Measurements from ENCODE around the gene IQGAP3.

IQGAP3 gene

DNA sequence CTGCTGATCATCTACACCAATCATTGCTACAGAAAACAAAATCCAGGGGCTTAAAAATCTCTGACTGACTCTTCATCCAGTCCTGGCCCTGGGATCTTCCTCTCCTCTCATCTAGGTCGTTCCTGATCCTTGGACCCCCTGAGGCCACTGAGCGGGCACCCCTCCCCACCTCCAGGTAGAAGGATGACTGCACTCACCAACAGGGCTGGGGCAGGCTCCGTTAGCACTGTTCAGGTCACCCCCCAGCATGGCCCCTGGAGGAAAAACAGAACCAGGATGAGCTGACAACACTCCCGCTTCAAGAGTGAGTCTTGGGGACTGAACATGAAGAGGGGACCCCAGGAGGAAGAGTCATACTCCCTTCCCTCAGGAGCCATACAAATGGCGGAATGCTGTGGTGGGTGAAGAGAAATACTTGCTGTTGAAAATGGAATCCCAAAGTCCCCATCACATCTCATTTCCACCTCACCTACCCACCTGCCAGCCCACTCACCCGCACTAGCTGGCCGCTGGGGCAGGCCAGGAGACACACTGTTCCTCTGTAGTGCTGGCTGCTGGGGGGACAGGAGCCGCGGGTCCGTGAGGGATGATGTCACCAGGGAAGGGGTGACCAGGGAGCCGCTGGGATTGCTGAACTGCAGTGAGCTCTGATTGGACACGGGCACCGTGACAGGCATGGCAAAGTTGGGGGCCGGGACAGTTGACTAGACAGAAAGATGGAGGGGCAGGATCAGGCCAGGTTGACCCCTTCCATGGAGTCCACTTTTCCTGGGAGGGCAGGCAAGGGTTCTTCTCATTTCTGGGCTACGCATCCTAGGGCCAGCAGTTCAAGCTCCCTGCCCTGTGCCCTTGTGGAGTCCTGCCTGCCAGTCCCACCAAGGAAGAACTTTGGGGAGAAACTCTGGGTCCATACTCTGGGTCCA lies 93.0 kb downstream of the IQGAP3 start:
- DNase-seq = no peak

DNA sequence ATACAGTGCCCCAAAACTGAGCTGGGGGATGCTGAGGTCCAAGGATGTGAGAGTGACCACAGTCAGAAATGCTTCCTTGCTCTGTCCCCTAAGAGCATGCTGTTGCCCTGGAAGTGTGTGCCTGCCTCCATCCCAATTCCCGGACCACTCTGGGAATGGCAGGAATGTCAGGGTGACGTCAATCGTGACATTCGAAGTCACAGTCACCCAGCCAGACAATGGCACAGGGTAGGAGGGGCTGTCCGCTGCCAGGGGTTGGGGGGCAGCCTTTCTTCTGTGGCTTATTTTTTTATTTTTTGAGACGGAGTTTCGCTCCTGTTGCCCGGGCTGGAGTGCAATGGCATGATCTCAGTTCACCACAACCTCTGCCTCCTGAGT lies 94.1 kb downstream of the IQGAP3 start:
- no peak for DNase-seq

DNA sequence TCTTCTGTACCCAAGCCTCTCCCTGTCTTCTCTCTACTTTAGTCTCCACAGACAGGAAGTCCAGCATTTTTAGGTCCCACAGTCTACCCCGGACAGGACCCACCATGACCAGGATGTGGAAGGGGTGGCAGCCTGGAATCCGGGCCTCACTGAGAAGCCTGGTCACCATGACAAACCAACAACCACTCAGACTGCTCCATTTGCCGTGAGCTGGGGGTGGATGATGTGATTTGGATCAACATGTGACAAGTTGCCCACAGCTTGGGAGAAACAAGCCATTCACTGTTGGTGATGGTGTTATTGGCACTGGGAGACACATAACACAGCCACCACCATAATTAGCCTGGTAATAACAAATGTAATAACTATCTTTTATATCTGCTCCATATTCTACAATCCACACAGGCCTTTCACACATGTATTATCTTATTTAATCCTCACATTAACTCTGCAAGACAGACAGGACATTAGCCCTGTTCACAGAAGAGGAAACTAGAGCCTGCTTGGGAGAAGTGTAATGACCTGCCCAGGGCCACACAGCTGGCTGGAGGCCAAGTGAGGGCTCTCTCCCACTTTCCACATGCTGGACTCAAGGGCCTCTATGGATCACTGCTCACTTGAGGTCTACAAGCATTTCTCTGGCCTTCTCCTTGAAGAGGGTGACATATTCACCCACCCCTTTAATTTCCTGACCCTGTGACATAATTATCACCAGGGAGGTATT lies 94.7 kb downstream of the IQGAP3 start:
- no peak for DNase-seq

DNA sequence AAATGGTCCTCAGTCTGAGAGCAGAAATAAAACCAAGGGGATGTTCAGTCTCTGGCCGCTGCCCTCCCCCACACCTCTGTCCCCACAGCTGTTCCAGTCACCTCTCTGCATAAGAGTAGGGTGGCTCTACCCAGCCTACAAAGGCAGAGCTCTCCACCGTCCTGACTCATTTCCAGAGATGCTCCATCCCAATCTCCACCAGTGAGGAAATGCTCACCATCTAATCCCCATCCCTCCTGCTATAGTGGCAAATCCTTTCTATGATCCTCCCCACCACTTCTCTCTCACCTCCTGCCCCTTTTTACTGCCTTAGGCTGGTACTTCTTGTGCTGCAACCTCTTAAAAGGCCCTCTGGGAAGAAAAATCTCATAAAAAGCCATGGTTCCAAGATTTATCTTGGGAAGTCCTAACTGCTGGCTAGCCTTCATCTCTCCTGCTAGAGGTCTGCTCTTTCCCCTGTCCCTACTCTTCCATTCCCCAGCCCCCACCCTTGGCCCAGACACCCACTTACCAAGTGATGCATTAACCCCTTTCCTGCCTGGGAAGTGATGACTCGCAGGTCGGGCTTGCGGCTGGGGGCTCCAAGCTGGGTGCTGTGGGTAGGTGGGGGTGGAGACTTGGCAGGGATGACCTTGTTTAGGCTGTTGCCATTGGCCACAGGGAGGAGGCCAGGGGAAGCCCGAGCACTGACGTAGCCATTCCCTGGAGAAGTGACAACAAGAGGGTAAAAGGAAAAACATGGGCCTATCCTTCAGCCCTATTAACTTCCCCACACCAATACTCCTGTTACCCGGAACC lies 95.7 kb downstream of the IQGAP3 start:
- DNase-seq = peak; percentile 79

DNA sequence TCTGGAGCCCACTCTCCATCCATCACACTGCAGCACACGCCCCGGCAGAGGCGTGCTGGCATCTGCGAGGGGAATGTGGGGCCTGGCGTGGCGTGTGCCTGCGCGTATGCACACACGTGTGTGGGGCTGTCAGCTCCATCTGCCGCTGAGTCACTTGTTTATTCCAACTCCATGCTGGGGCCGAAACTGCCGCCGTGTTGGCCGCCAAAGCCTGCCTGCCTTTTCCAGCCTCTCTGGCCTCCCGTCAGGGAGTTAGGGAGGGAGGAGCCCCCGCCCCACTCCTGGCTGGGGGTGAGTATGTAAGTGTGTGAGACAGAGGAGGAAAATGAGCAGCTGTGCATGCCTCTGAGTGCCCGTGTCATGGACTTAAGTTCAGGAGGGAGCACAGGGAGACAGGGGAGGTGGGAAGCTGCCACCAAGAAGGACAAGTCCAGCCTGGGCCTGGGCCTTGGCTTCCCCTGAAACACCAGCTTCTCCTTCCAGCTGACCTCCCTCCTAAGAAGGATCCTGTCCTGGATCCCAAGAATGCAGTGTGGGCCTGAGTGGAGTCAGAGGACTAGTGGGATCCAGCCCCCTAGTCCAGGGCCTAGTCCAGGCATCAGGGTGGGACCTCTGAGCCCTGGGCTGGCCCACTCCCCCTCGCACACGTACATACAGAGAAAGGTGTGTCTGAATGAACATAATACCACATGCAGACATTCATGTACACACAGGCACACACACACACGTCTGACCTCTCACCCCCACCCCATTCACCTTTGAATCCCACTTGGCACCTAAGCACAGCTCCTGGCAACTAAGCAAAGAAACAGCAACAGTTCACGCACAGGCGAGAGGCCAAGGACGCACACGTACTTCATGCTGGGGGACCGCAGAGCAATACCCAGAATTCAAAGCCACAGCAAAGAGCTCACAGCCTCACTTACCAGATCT lies 96.5 kb downstream of the IQGAP3 start:
- DNase-seq = no peak

Measured in stimulated activated CD8-positive, alpha-beta memory T cell treated with anti-CD3 and anti-CD28 coated beads, Interleukin-4, amount 100 ng/mL, for 48 hours (primary cell).